Gastrocnemius medialis (tissue), 4 donors: ENCODE data around the gene PNMA8C.
"Not testable (repeated sequence)": the region's sequence is repeated elsewhere in the genome, so short reads cannot be mapped to it uniquely, and the experiment has no call there.

ENCODE experiments used
- CTCF ChIP-seq, 5 experiments: fragments of 450-650 bp in 3 of 5; fragments of 200-600 bp in 2 of 5; sonication (generic) in 2 of 5; IDR thresholded peaks in 4 of 5; conservative IDR thresholded peaks in 1 of 5; 1 replicate in 4 of 5; 2 replicates in 1 of 5; pipeline ENCODE4 v1.5.1; 2016 to 2019; ENCODE audit warnings: antibody characterized with exemption in 5 of 5, mild to moderate bottlenecking in 3 of 5, moderate library complexity in 3 of 5
- POLR2A ChIP-seq, 2 donors: fragments of 450-650 bp; IDR thresholded peaks; one replicate each; pipeline ENCODE4 v1.6.1; 2017; ENCODE audit warnings: antibody characterized with exemption in 2 of 2, mild to moderate bottlenecking in 2 of 2, moderate library complexity in 2 of 2

DNA sequence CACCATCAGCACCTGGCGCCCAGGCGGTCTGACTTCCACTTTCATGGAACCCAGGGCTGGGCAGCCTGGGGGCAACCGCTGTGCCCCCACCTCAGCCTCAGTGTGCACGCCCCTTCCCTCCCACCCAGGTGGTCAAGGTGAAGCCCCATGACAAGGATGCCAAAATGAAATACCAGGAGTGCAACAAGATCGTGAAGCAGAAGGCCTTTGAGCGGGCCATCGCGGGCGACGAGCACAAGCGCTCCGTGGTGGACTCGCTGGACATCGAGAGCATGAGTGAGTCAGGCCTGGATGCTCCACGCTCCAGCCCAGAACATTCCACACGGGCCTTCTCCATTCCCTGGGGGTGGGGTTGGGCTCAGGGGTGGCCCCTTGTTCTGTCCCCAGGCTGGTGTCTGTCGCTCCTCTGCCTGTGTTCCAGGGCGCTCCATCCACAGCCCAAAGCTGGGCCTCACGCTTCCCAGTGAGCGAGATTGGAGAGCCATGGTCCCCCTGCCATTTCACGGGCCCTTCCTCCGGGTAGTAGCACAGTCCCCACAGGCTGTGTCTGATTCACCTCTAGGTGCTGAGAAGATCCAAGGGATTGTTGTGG, 53.2 kb downstream of the PNMA8C start:
- not testable (repeated sequence) for TF ChIP-seq CTCF (IDR thresholded peaks at IDR 0.05 in 4 of 5, conservative IDR thresholded peaks at IDR 0.05 in 1 of 5); POLR2A (IDR thresholded peaks at IDR 0.05)
